Panc1 (cell line): ENCODE data around the gene FOXI2. TPM values are rescaled to one million over a fixed set of nuclear protein-coding genes. Genes with fewer than 3 reads are reported as not detected.

Experiments
- ATAC-seq: fragments of 200-7000 bp; cut with Tn5 transposase; 2 replicates; pipeline ENCODE4 v1.9.1; 2020; ENCODE audit warnings: mild to moderate bottlenecking, moderate library complexity
- BruUV-seq: library from RNA; stranded (reverse); fragments of 400-500 nt; replicated peaks from 2 replicates; lab custom pipeline; 2021; lab: Mats Ljungman, UMichigan
- CTCF ChIA-PET: fragments of 300-600 bp; sonication (Branson Sonifier 250); formaldehyde crosslinking; loops from one replicate; lab custom pipeline; 2022; ENCODE audit warnings: antibody characterized with exemption; lab: Charles Lee
- POLR2A ChIA-PET: fragments of 300-600 bp; sonication (Branson Sonifier 250); formaldehyde crosslinking; loops from one replicate; lab custom pipeline; 2022; ENCODE audit warnings: antibody characterized with exemption; lab: Charles Lee
- DNase-seq: peaks from one replicate; pipeline ENCODE4 v3.0.0-alpha.2; 2010; ENCODE audit warnings: low read depth, low spot score
- H3K27ac ChIP-seq: 2 replicates; pipeline ENCODE4 v1.5.1; 2011; ENCODE audit warnings: mild to moderate bottlenecking, low read length, inconsistent platforms
- H3K27me3 ChIP-seq: fragments of 200-500 bp; sonication (Bioruptor generic); 2 replicates; pipeline ENCODE4 v1.6.0; 2014; ENCODE audit warnings: low read length, inconsistent platforms; ENCODE audit not compliant: control insufficient read depth, insufficient read depth
- H3K36me3 ChIP-seq: fragments of 200-500 bp; sonication (Bioruptor generic); 2 replicates; pipeline ENCODE4 v1.5.1; 2014; ENCODE audit warnings: inconsistent platforms, mild to moderate bottlenecking, low read length, moderate library complexity; ENCODE audit not compliant: control insufficient read depth, insufficient read depth
- H3K4me1 ChIP-seq: 2 replicates; pipeline ENCODE4 v1.5.1; 2011; ENCODE audit warnings: inconsistent platforms, mild to moderate bottlenecking, low read length, moderate library complexity; ENCODE audit not compliant: control insufficient read depth, insufficient read depth
- H3K4me3 ChIP-seq, 2 experiments: 2 replicates each; pipeline ENCODE4 v1.5.1; 2011 to 2012; ENCODE audit warnings: low read depth in 2 of 2, low read length in 2 of 2, mild to moderate bottlenecking in 2 of 2, inconsistent platforms in 1 of 2, moderate library complexity in 1 of 2
- H3K9me3 ChIP-seq: fragments of 200-500 bp; sonication (Bioruptor generic); 2 replicates; pipeline ENCODE4 v1.5.1; 2014; ENCODE audit warnings: low read depth, mild to moderate bottlenecking, inconsistent platforms, low read length, moderate library complexity; ENCODE audit not compliant: control insufficient read depth, insufficient read depth
- CTCF ChIP-seq: fragments of 450-650 bp; IDR thresholded peaks from 2 replicates; pipeline ENCODE4 v1.5.1; 2017; ENCODE audit warnings: mild to moderate bottlenecking
- POLR2AphosphoS5 ChIP-seq: IDR thresholded peaks from 2 replicates; pipeline ENCODE4 v1.6.1; 2012; ENCODE audit warnings: mild to moderate bottlenecking, low read depth, low read length, moderate library complexity
- SIN3A ChIP-seq: IDR thresholded peaks from 2 replicates; pipeline ENCODE4 v1.6.1; 2012; ENCODE audit warnings: low read depth, mild to moderate bottlenecking, low read length, moderate library complexity, borderline replicate concordance; ENCODE audit not compliant: insufficient read depth
- TCF7L2 ChIP-seq: IDR thresholded peaks from 2 replicates; pipeline ENCODE4 v1.6.1; 2011; ENCODE audit warnings: mild to moderate bottlenecking, low read depth, low read length, inconsistent platforms
- in situ Hi-C: cut with HindIII; loops from 2 replicates; pipeline ENCODE4 v1.10.0; 2016; ENCODE audit warnings: low sequenced_read_pairs, low pct_unique_long_range_greater_than_20kb
- intact Hi-C: fragments of 100-400 bp; cut with micrococcal nuclease; formaldehyde crosslinking; loops from one replicate; pipeline ENCODE4 v1.10.0; 2022; ENCODE audit not compliant: unreplicated experiment
- total RNA-seq: library from RNA; stranded (reverse); gene quantifications from one replicate; pipeline ENCODE4 v1.2.1, GENCODE V29; 2021; ENCODE audit not compliant: unreplicated experiment
- TF ChIP-seq, protein P1 (sequence below), 2 experiments: IDR thresholded peaks; 2 replicates each; pipeline ENCODE4 v1.6.1; 2011 to 2012; ENCODE audit warnings: low read depth in 2 of 2, control low read depth in 1 of 2, low read length in 1 of 2, mild to moderate bottlenecking in 1 of 2, moderate library complexity in 1 of 2; ENCODE audit not compliant: insufficient read depth in 1 of 2

The FOXI2 gene
- total RNA-seq, 1 experiment from 2014 or later, result not detected

- no peak for TF ChIP-seq TCF7L2
These were observed 39.8 kb downstream of the FOXI2 start (continued) for GRCh38 chr10:127776816-127777215.

DNA sequence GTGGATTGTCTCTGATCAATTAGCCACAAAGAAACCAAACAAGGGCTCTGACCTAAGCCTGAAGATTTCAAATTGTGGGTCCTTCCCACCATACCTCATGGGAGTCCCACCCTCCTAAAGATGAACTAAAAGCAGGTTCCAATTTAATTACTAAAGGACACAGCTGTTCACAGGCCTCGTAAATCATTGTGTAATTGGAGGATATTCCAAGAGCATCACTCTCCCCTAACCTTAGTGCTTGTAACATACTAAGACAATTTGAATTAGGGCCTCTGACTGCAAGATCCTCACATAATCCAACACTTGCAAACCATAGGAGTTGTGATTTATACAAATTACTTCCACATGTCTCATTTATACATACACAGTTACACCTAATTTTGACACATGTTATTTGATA is 44.4 kb downstream of the FOXI2 start:
- intact Hi-C loops (no loop called here), in situ Hi-C loops (no loop called here)
- DNase-seq (no peak), ATAC-seq (no peak)
- BruUV-seq, result no TSS peak
- no peak overlapping the region for H3K4me3 ChIP-seq
- H3K36me3 ChIP-seq, result no peaks in the 10 kb centered on the region
- H3K4me1 ChIP-seq, result no peaks in the 10 kb centered on the region
- POLR2A ChIA-PET, result no interaction called here
- H3K27ac ChIP-seq, result no peak overlapping the region
- H3K9me3 ChIP-seq, result no peaks in the 10 kb centered on the region
- CTCF ChIA-PET, result no interaction called here
- no peaks in the 10 kb centered on the region for H3K27me3 ChIP-seq
- TF ChIP-seq, protein P1, sequence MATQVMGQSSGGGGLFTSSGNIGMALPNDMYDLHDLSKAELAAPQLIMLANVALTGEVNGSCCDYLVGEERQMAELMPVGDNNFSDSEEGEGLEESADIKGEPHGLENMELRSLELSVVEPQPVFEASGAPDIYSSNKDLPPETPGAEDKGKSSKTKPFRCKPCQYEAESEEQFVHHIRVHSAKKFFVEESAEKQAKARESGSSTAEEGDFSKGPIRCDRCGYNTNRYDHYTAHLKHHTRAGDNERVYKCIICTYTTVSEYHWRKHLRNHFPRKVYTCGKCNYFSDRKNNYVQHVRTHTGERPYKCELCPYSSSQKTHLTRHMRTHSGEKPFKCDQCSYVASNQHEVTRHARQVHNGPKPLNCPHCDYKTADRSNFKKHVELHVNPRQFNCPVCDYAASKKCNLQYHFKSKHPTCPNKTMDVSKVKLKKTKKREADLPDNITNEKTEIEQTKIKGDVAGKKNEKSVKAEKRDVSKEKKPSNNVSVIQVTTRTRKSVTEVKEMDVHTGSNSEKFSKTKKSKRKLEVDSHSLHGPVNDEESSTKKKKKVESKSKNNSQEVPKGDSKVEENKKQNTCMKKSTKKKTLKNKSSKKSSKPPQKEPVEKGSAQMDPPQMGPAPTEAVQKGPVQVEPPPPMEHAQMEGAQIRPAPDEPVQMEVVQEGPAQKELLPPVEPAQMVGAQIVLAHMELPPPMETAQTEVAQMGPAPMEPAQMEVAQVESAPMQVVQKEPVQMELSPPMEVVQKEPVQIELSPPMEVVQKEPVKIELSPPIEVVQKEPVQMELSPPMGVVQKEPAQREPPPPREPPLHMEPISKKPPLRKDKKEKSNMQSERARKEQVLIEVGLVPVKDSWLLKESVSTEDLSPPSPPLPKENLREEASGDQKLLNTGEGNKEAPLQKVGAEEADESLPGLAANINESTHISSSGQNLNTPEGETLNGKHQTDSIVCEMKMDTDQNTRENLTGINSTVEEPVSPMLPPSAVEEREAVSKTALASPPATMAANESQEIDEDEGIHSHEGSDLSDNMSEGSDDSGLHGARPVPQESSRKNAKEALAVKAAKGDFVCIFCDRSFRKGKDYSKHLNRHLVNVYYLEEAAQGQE (IDR thresholded peaks at IDR 0.05; ENCODE audit: insufficient read depth in 1 of 2, low read depth in 2 of 2, low read length in 1 of 2), result no peak
- TF ChIP-seq SIN3A (no peak), CTCF (no peak), TCF7L2 (no peak), POLR2AphosphoS5 (no peak)

GRCh38 chr10:127787873-127788272 is 50.9 kb downstream of the FOXI2 start:
- ChIA-PET CTCF (no interaction called here), POLR2A (no interaction called here)
- peaks cover 20% of the 10 kb centered on the region for H3K27me3 ChIP-seq
- no peaks in the 10 kb centered on the region for H3K9me3 ChIP-seq
- no peak overlapping the region for H3K4me3 ChIP-seq
- H3K4me1 ChIP-seq, result no peaks in the 10 kb centered on the region
- BruUV-seq, result no TSS peak
- ATAC-seq (no peak), DNase-seq (no peak)
- TF ChIP-seq, protein P1 (IDR thresholded peaks at IDR 0.05; ENCODE audit: insufficient read depth in 1 of 2, low read depth in 2 of 2, low read length in 1 of 2), result no peak
- TF ChIP-seq CTCF (no peak), POLR2AphosphoS5 (no peak), TCF7L2 (no peak), SIN3A (no peak)
- intact Hi-C loops, result no loop called here
- in situ Hi-C loops, result no loop called here
- H3K27ac ChIP-seq, result no peak overlapping the region
- no peaks in the 10 kb centered on the region for H3K36me3 ChIP-seq
